ENCODE results near the gene SPINK7. TPM values are rescaled to one million over a fixed set of nuclear protein-coding genes. Genes with fewer than 3 reads are reported as not detected.

The SPINK7 gene
- total RNA-seq, 1 donor from 2014 or later = not detected

- intact Hi-C loops (cut with micrococcal nuclease) = no loop called here
- H3K4me1 Mint-ChIP-seq = no peaks in the 10 kb centered on the region
- no peak overlapping the region for H3K27ac Mint-ChIP-seq
- DNase-seq = no peak
- H3K4me3 Mint-ChIP-seq = no peak overlapping the region
- ATAC-seq (ENCODE audit: low read depth) = no peak
- TF ChIP-seq CTCF (IDR thresholded peaks at IDR 0.05) = no peak
- ChIA-PET POLR2A (no interaction called here), CTCF (no interaction called here)
- peaks cover 4% of the 10 kb centered on the region for H3K27me3 Mint-ChIP-seq
- no peaks in the 10 kb centered on the region for H3K36me3 Mint-ChIP-seq (ENCODE audit: low read depth)
- H3K9me3 Mint-ChIP-seq = no peaks in the 10 kb centered on the region
These were observed 21.7 kb upstream of the SPINK7 start for GRCh38 chr5:148290271-148291195.

GRCh38 chr5:148297731-148298130, 14.5 kb upstream of the SPINK7 start:
- no peak for TF ChIP-seq CTCF (IDR thresholded peaks at IDR 0.05)
- no peak for ATAC-seq (ENCODE audit: low read depth)
- no peak overlapping the region for H3K4me3 Mint-ChIP-seq
- no peak for DNase-seq
- H3K9me3 Mint-ChIP-seq = no peaks in the 10 kb centered on the region
- H3K27me3 Mint-ChIP-seq = no peaks in the 10 kb centered on the region
- H3K36me3 Mint-ChIP-seq (ENCODE audit: low read depth) = no peaks in the 10 kb centered on the region
- no peak overlapping the region for H3K27ac Mint-ChIP-seq
- POLR2A ChIA-PET = no interaction called here
- H3K4me1 Mint-ChIP-seq = no peaks in the 10 kb centered on the region
- intact Hi-C loops (cut with micrococcal nuclease) = no loop called here
- CTCF ChIA-PET = no interaction called here

- H3K27me3 Mint-ChIP-seq = no peaks in the 10 kb centered on the region
- H3K4me3 Mint-ChIP-seq = no peak overlapping the region
- H3K9me3 Mint-ChIP-seq = peaks cover 11% of the 10 kb centered on the region
- no peaks in the 10 kb centered on the region for H3K4me1 Mint-ChIP-seq
- intact Hi-C loops (cut with micrococcal nuclease) = no loop called here
- H3K27ac Mint-ChIP-seq = no peak overlapping the region
- ChIA-PET CTCF (no interaction called here), POLR2A (no interaction called here)
- DNase-seq (no peak), ATAC-seq (ENCODE audit: low read depth) (no peak)
- H3K36me3 Mint-ChIP-seq (ENCODE audit: low read depth) = no peaks in the 10 kb centered on the region
- no peak for TF ChIP-seq CTCF (IDR thresholded peaks at IDR 0.05)
These were observed 5.8 kb upstream of the SPINK7 start for GRCh38 chr5:148306446-148306845.

- TF ChIP-seq CTCF (IDR thresholded peaks at IDR 0.05) = no peak
These were observed 3.2 kb upstream of the SPINK7 start for GRCh38 chr5:148309019-148309418.

GRCh38 chr5:148309746-148310145, 2.5 kb upstream of the SPINK7 start:
- intact Hi-C loops (cut with micrococcal nuclease) = no loop called here
- DNase-seq = no peak
- H3K27me3 Mint-ChIP-seq = no peaks in the 10 kb centered on the region
- no peaks in the 10 kb centered on the region for H3K4me1 Mint-ChIP-seq
- no peak overlapping the region for H3K27ac Mint-ChIP-seq
- H3K36me3 Mint-ChIP-seq (ENCODE audit: low read depth) = no peaks in the 10 kb centered on the region
- CTCF ChIA-PET = no interaction called here
- H3K9me3 Mint-ChIP-seq = peaks cover 11% of the 10 kb centered on the region
- TF ChIP-seq CTCF (IDR thresholded peaks at IDR 0.05) = no peak
- POLR2A ChIA-PET = no interaction called here
- no peak overlapping the region for H3K4me3 Mint-ChIP-seq
- no peak for ATAC-seq (ENCODE audit: low read depth)

More at GRCh38 chr5:148309019-148309418, 3.2 kb upstream of the SPINK7 start:
- Mint-ChIP-seq H3K4me3 (no peak overlapping the region), H3K9me3 (peaks cover 11% of the 10 kb centered on the region), H3K36me3 (ENCODE audit: low read depth) (no peaks in the 10 kb centered on the region), H3K4me1 (no peaks in the 10 kb centered on the region), H3K27ac (no peak overlapping the region), H3K27me3 (no peaks in the 10 kb centered on the region)
- ATAC-seq (ENCODE audit: low read depth) (no peak), DNase-seq (no peak)
- intact Hi-C loops (cut with micrococcal nuclease) = no loop called here
- CTCF ChIA-PET = no interaction called here
- POLR2A ChIA-PET = no interaction called here

Measured in activated B cell treated with CpG ODN at 0.5 μM for 24 hours (primary cell).